Left lobe of liver (tissue), 2 donors: ENCODE measurements around the gene SND1. TPM values are rescaled to one million over a fixed set of nuclear protein-coding genes. Genes with fewer than 3 reads are reported as not detected.

Source experiments
- ATAC-seq: fragments of 200-7000 bp; cut with Tn5 transposase; one replicate; pipeline ENCODE4 v1.9.1; 2020; ENCODE audit warnings: mild to moderate bottlenecking, moderate library complexity
- DNase-seq: peaks from one replicate; pipeline ENCODE4 v3.0.0-alpha.2; 2020; ENCODE audit warnings: low spot score
- total RNA-seq: library from RNA; stranded (reverse); gene quantifications from one replicate; pipeline ENCODE4 v1.2.1, GENCODE V29; 2021
- donor health status: DM: no; HTN: no; CAD: no; lungs with moderate emphysema.
- donor health status: DM: no; HTN: yes; CAD: no.

SND1 gene
- total RNA-seq, 1 donor from 2014 or later, result 152 TPM

DNA sequence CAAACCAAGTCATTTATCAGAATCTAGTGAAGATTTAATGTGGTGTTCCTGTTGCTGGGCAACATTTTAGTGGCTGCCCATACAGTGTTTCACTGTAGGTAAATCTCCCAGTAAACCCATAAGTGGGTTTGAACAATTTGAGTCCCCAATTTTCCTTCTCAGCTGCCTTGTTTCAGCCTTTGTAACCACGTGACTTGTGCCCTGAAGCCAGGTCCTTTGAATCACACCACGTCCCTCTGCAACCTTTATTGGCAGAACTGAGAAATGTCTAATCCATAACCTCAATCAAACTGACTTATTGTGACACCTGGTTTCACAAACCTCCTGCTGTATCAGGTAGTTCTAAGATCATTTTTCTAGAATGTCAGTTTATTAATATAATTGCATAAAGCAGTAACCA, 30.1 kb downstream of the SND1 start:
- peak; percentile 48 for DNase-seq
- ATAC-seq, result peak; percentile 76

GRCh38 chr7:127683776-127684681, 32.0 kb downstream of the SND1 start:
- DNase-seq (no peak), ATAC-seq (peak; percentile 15)

GRCh38 chr7:127689194-127689772, 37.3 kb downstream of the SND1 start:
- DNase-seq, result no peak
- no peak for ATAC-seq

GRCh38 chr7:127690337-127690736, 38.3 kb downstream of the SND1 start:
- no peak for DNase-seq
- ATAC-seq, result no peak

DNA sequence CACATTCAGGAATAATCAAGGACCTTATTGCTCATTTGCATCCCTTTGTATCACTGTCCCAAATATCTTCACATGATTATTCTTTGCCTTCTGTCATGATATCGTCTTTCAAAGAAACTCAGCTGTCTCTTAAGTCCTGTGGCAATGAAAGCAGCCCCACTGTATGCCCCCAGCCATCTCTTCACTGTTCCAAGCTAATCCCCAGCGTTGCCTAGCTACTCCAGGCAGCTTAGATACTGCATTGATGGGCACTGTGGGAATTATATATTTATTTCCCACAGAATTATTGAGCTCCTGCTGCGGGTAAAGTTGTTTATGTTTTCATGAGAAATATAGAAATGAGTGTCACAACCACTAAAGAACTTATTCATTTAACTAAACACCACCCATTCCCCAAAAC, 38.8 kb downstream of the SND1 start:
- DNase-seq (no peak), ATAC-seq (no peak)

DNA sequence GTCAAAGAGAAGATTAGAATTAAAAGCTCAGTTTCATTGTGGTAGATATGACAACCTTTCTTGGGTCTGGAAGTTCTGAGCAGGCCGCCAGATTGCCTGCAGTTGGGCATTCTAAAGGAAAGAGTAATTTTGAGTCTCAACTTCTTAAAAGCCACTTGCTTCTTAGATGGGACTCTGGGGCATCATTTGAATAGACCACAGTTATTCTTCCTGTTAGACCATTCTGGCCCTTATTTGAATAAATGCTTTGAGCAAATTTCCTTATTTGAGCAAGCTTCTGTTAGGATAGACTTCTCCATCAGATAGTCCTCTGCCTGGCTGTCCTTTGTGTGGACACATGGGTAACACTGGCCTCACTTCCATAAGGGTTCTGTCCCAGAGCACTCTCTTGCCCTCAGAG, 40.2 kb downstream of the SND1 start:
- ATAC-seq, result no peak
- no peak for DNase-seq

DNA sequence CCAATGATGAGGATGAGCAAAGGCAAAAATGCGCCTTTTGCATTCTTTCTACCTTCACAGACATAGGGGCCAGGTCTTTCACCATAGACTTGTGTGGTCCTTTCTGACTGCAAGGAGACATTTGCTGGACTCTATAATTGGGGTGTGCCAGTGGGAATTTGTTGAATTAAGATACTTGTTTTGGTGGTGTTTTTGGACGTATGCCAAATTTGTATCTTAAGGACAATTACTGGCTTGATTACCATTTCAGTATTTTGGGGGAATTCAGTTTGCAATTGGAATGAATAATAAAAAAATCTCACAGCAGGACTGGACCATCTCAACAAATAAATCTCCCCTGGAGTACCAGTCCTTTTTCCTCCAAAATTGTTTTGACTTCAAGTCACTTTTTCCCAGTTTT, 47.9 kb downstream of the SND1 start:
- ATAC-seq (no peak), DNase-seq (no peak)

- no peak for ATAC-seq
These were observed 50.2 kb downstream of the SND1 start for GRCh38 chr7:127702052-127702652.

GRCh38 chr7:127702938-127703337, 50.9 kb downstream of the SND1 start:
- ATAC-seq, result no peak
- no peak for DNase-seq

More at GRCh38 chr7:127702052-127702652, 50.2 kb downstream of the SND1 start:
- DNase-seq, result no peak

- ATAC-seq, result no peak
These were observed 52.2 kb downstream of the SND1 start for GRCh38 chr7:127704211-127704610.

DNA sequence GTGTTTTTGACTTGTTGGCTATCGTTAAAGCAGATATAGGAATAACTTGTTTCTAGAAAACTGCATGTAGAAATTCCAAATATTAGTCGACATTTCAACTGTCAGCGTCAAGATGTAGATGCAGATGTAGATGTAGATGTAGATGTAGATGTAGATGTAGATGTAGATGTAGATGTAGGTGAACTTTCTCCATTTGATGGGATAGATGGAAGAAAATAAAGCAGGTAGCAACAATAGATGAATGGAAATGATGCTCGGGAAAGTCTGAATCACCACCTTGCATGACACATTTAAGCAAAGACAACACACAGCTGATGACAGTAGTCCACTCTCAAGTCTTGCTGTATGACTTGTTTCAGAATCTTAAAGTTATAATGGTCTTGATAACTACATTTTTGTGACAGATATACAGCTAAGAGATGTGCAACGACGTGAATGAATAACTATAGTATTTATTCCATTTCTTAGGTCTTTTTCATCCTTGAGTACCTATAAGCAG, 53.5 kb downstream of the SND1 start:
- DNase-seq (no peak), ATAC-seq (no peak)

More at GRCh38 chr7:127704211-127704610, 52.2 kb downstream of the SND1 start:
- no peak for DNase-seq

- no peak for DNase-seq
- ATAC-seq, result no peak
These were observed 54.8 kb downstream of the SND1 start for GRCh38 chr7:127706766-127707165.

- no peak for DNase-seq
- ATAC-seq, result no peak
These were observed 56.2 kb downstream of the SND1 start for GRCh38 chr7:127708201-127708600.

- ATAC-seq (peak; percentile 89), DNase-seq (peak; percentile 58)
These were observed 56.8 kb downstream of the SND1 start for GRCh38 chr7:127708788-127709187.

GRCh38 chr7:127710635-127711034, 58.6 kb downstream of the SND1 start:
- DNase-seq (no peak), ATAC-seq (no peak)

DNA sequence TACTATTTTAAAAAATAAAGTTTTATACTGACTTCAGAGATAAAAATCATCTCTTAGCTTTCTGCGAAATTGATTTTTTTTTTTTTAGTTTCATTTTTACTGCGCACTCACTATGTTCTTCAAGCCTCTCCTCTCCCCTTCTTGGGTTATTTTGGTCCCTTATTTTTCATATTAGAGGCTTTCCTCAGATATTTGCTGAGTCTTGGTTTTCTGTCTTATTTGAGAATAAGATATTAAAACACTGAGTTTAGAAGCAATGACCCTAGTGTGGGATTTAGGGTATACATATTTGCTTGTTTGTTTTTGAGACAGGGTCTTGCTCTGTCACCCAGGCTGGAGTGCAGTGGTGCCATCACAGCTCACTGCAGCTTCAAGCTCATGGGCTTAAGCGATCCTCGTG, 59.9 kb downstream of the SND1 start:
- no peak for DNase-seq
- ATAC-seq, result no peak

GRCh38 chr7:127713006-127713405, 61.0 kb downstream of the SND1 start:
- ATAC-seq (no peak), DNase-seq (no peak)

DNA sequence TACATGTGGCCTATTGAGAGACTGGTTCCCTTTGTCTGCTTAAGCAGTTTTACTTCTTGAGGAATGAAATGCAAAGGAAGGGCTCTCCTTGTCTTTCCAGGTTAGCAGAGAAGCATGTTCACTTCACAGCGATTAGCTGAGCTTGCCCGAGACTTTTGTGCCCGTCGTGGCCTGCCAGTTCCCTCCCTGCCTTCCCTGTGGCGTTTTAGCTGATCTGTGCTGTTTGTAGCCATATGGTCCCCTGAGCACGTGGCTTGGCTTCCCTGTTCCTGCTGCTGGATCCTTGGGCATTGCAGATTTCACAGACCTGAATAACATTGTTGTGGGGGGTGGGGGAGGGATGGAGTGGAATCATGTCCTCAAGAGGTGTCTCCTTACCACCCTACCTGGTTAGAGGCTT, 61.8 kb downstream of the SND1 start:
- DNase-seq, result no peak
- no peak for ATAC-seq

DNA sequence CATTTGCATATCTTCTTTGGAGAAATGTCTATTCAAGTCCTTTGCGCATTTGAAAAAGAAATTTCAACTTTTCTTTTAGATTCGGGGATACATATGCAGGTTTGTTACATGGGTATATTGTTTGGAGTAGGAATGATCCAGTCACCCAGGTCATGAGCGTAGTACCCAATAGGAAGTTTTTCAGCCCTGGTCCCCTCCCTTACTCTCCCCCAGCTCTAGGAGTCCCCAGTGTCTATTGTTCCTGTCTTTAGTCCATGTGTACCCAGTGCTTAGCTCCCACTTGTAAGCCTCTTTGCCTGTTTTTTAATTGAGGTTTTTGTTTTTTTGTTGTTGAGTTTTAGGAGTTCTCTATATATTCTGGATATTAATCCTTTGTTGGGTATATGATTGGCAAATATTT, 63.3 kb downstream of the SND1 start:
- DNase-seq (no peak), ATAC-seq (no peak)

- ATAC-seq (no peak), DNase-seq (no peak)
These were observed 63.9 kb downstream of the SND1 start for GRCh38 chr7:127715901-127716300.

DNA sequence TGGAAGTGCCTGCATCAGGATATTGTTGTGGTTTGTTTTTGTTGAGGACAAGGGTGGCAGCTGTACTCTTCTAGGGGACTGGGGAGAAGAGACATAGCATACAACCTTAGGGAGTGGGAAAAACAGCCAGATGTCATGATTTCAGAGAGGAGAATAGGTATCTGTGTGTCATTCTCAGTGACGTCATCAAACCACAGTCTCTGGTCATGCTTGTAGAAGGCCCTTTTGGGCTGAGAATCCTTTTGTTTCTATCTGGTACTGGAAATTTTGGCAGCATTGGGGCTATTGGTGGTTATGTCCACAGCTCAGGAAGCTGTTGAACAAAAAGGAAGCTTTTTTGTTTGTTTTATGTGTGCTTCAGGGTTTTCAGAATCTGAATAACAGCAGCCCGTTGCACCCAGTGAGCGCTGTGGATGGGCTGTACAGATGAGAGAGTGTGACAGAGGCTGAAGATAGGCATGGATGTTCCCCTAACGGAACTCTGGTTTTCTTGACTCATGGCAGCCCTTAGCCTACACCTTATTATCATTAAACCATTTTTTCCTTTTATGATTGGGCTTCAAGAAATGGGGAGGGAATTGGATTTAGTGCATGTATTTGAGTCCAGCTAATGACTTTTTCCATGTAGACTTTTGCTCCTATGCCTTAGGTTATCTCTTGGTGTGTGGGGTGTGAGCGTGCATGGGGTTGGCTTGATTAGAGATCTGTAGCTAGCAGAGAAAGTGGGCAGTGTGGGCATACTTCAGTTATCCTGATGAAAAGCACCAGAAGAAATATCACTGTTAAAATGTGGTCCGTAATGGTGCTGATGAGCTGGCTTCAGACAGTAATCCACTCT, 65.7 kb downstream of the SND1 start:
- ATAC-seq, result no peak
- no peak for DNase-seq
